Esophagus muscularis mucosa (tissue), 4 donors: Measurements from ENCODE around the gene IGLL1. TPM values are rescaled to one million over a fixed set of nuclear protein-coding genes. Genes with fewer than 3 reads are reported as not detected.
"Not testable (repeated sequence)": the region's sequence is repeated elsewhere in the genome, so short reads cannot be mapped to it uniquely, and the experiment has no call there.

Experiments
- DNase-seq: peaks from one replicate; pipeline ENCODE4 v3.0.0-alpha.2; 2017; ENCODE audit errors: extremely low spot score
- H3K27ac ChIP-seq, 4 donors: fragments of 200-600 bp; sonication (generic); replicated peaks in 1 of 4; 1 replicate in 3 of 4; 2 replicates in 1 of 4; pipeline ENCODE4 v1.5.1; 2016 to 2019; ENCODE audit warnings: mild to moderate bottlenecking in 1 of 4
- H3K27me3 ChIP-seq, 4 donors: fragments of 200-600 bp; sonication (generic); one replicate each; pipeline versions ENCODE4 v1.5.1 to v1.6.0; 2016 to 2019
- H3K36me3 ChIP-seq, 4 donors: fragments of 200-600 bp; sonication (generic); one replicate each; pipeline ENCODE4 v1.5.1; 2016 to 2019
- H3K4me1 ChIP-seq, 4 donors: fragments of 200-600 bp; sonication (generic); one replicate each; pipeline ENCODE4 v1.5.1; 2016 to 2019
- H3K4me3 ChIP-seq, 4 donors: fragments of 200-600 bp; sonication (generic); 1 replicate in 2 of 4; 2 replicates in 2 of 4; pipeline ENCODE4 v1.5.1; 2016 to 2019; ENCODE audit warnings: mild to moderate bottlenecking in 4 of 4, moderate library complexity in 1 of 4
- H3K9me3 ChIP-seq, 4 donors: fragments of 200-600 bp; sonication (generic); 1 replicate in 3 of 4; 2 replicates in 1 of 4; pipeline ENCODE4 v1.5.1; 2016 to 2019
- EP300 ChIP-seq: sonication (generic); formaldehyde crosslinking; IDR thresholded peaks from one replicate; pipeline ENCODE4 v1.6.1; 2017; ENCODE audit warnings: antibody characterized with exemption
- POLR2A ChIP-seq: fragments of 450-650 bp; IDR thresholded peaks from one replicate; pipeline ENCODE4 v1.6.1; 2017; ENCODE audit warnings: antibody characterized with exemption, moderate library complexity, mild to moderate bottlenecking, low read depth
- POLR2AphosphoS5 ChIP-seq, 2 donors: sonication (generic); formaldehyde crosslinking; IDR thresholded peaks; one replicate each; pipeline ENCODE4 v1.6.1; 2017; ENCODE audit warnings: antibody characterized with exemption in 2 of 2
- WGBS: methylation state at CpG from one replicate; pipeline ENCODE4 v1.1.5; 2018; 5-methylcytosine and 5-hydroxymethylcytosine counted together
- intact Hi-C: fragments of 100-400 bp; cut with DNase I; formaldehyde crosslinking; loops from one replicate; pipeline ENCODE4 v1.15.1; 2023
- total RNA-seq, 4 donors: library from RNA; depleted of rRNA; stranded (reverse); fragments of >200 nt; gene quantifications; one replicate each; pipeline versions ENCODE4 v1.1.0 to v1.2.1, GENCODE V29; 2016
- TF ChIP-seq, protein P1 (sequence below), 3 experiments: fragments of 200-600 bp in 2 of 3; fragments of 450-650 bp in 1 of 3; sonication (generic) in 2 of 3; IDR thresholded peaks; one replicate each; pipeline ENCODE4 v1.5.1; 2017 to 2019; ENCODE audit warnings: antibody characterized with exemption in 3 of 3, mild to moderate bottlenecking in 2 of 3, moderate library complexity in 1 of 3

IGLL1 gene
- total RNA-seq, 4 donors from 2014 or later, result not detected

GRCh38 chr22:23606204-23607131 lies 26.4 kb upstream of the IGLL1 start:
- intact Hi-C loops, result no loop called here
- no peaks in the 10 kb centered on the region for H3K4me1 ChIP-seq
- WGBS, result 94% methylated on average over 13 of the region's 20 CpGs
- H3K36me3 ChIP-seq, result no peaks in the 10 kb centered on the region
- no peak for DNase-seq
- H3K9me3 ChIP-seq, result no peaks in the 10 kb centered on the region
- H3K4me3 ChIP-seq, result no peak overlapping the region
- H3K27ac ChIP-seq, result no peak overlapping the region
- peaks cover 0 to 11% (median 0%) of the 10 kb centered on the region in 4 donors for H3K27me3 ChIP-seq
- TF ChIP-seq, protein P1, sequence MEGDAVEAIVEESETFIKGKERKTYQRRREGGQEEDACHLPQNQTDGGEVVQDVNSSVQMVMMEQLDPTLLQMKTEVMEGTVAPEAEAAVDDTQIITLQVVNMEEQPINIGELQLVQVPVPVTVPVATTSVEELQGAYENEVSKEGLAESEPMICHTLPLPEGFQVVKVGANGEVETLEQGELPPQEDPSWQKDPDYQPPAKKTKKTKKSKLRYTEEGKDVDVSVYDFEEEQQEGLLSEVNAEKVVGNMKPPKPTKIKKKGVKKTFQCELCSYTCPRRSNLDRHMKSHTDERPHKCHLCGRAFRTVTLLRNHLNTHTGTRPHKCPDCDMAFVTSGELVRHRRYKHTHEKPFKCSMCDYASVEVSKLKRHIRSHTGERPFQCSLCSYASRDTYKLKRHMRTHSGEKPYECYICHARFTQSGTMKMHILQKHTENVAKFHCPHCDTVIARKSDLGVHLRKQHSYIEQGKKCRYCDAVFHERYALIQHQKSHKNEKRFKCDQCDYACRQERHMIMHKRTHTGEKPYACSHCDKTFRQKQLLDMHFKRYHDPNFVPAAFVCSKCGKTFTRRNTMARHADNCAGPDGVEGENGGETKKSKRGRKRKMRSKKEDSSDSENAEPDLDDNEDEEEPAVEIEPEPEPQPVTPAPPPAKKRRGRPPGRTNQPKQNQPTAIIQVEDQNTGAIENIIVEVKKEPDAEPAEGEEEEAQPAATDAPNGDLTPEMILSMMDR (IDR thresholded peaks at IDR 0.05), result no peak
- no peak for TF ChIP-seq POLR2AphosphoS5 (IDR thresholded peaks at IDR 0.05)

GRCh38 chr22:23604939-23605712 lies 25.0 kb upstream of the IGLL1 start:
- Histone ChIP-seq H3K9me3 (no peaks in the 10 kb centered on the region), H3K4me1 (no peaks in the 10 kb centered on the region), H3K4me3 (no peak overlapping the region), H3K36me3 (no peaks in the 10 kb centered on the region), H3K27me3 (peaks cover 0 to 11% (median 0%) of the 10 kb centered on the region in 4 donors), H3K27ac (no peak overlapping the region)
- intact Hi-C loops, result no loop called here
- no peak for DNase-seq
- WGBS, result 74% methylated on average over 5 of the region's 8 CpGs
- TF ChIP-seq EP300 (no peak), POLR2A (no peak), POLR2AphosphoS5 (IDR thresholded peaks at IDR 0.05) (no peak)
- TF ChIP-seq, protein P1 (IDR thresholded peaks at IDR 0.05), result no peak

DNA sequence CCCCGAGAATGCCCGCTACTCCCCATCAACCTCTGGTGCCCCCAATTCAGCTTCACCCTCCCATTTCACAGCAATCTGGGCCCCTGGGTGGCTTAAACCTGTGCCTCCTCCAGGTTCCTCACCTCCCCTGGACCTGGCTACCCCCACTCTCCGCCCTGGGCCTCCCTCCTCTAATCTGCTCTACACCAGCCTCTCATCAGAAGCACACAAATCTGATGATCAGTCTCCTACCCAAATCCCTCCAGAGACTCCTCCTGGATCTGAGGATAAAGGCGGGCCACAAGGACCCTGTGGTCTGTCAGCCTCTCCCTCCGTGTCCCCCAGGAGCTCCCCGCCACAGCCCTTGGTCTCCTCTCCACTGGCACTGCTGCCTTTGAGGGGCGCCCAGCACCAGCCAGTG lies 23.2 kb upstream of the IGLL1 start:
- 93% methylated on average over 7 of the region's 7 CpGs for WGBS
- Histone ChIP-seq H3K27me3 (peaks cover 0 to 11% (median 0%) of the 10 kb centered on the region in 4 donors), H3K4me1 (no peaks in the 10 kb centered on the region), H3K27ac (no peak overlapping the region), H3K4me3 (no peak overlapping the region), H3K36me3 (no peaks in the 10 kb centered on the region), H3K9me3 (no peaks in the 10 kb centered on the region)
- intact Hi-C loops, result no loop called here
- no peak for DNase-seq
- TF ChIP-seq EP300, result no peak
- TF ChIP-seq, protein P1 (IDR thresholded peaks at IDR 0.05), result no peak
- no peak for TF ChIP-seq POLR2AphosphoS5 (IDR thresholded peaks at IDR 0.05)
- TF ChIP-seq POLR2A, result no peak

GRCh38 chr22:23598805-23599518 lies 18.9 kb upstream of the IGLL1 start:
- Histone ChIP-seq H3K4me1 (no peaks in the 10 kb centered on the region), H3K27ac (no peak overlapping the region), H3K4me3 (no peak overlapping the region), H3K27me3 (peaks cover 0 to under 1% (median 0%) of the 10 kb centered on the region in 4 donors), H3K36me3 (no peaks in the 10 kb centered on the region), H3K9me3 (no peaks in the 10 kb centered on the region)
- TF ChIP-seq, protein P1 (IDR thresholded peaks at IDR 0.05), result no peak
- TF ChIP-seq POLR2AphosphoS5 (IDR thresholded peaks at IDR 0.05), result no peak
- no peak for DNase-seq
- 90% methylated on average over 8 of the region's 9 CpGs for WGBS
- intact Hi-C loops, result no loop called here

DNA sequence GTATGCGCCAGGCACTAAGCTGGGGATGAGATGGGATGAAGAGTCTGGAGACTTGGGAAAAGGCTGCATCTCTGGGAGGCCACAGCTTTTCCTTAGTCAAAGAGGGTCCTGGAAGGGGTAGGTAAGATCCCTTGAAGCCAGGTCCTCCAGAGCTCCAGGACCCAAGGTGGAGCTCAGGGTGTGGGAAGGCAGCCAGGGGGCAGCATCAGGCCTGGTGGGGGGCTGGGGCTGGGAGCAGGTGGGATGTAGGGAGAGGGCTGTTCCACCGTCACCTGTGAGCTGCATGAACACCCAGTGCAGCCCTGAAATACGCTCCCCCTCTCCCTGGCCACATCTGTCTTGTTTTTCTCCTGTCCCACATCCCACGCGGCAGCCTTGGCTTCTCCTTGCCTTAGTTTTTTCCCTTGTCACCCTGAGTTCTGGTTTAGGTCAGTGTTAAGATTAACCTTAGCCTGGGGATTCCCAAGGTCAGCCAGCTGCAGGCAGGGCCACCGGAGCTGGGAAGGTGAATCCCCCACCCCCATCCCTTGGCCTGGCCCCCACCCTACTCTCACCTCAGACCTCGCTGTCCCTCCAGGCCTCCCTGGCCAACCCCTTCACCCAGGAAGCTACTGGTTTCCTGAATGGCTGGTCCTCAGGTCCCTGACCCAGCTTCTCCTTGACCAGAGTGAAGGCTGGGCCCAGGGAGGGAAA lies 17.6 kb upstream of the IGLL1 start:
- H3K9me3 ChIP-seq, intact Hi-C loops, H3K27ac ChIP-seq, H3K4me3 ChIP-seq, H3K27me3 ChIP-seq, DNase-seq, H3K36me3 ChIP-seq, H3K4me1 ChIP-seq: not testable (repeated sequence)
- WGBS, result 100% methylated on average over 1 of the region's 7 CpGs

DNA sequence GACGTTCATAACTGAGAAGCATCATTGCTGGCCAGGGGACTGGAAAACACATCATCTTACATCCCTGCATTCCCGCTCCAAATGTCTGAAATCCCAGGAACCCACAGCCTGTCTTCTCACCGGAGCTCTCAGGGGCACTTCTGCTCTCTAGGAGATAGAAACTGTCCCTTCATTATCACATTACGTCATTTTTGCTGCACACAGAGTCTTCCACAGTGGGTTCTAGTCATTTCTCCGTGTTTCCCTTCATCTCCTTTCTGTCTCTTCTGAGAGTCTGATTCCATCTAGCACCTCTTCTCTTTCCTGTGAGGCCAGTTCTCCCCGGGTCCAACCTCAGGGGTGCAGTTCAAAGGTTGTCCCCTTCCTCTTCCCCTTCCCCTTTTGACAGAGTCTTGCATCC lies 15.8 kb upstream of the IGLL1 start:
- H3K4me1 ChIP-seq, H3K36me3 ChIP-seq, H3K9me3 ChIP-seq, intact Hi-C loops, H3K4me3 ChIP-seq, H3K27ac ChIP-seq, DNase-seq, H3K27me3 ChIP-seq: not testable (repeated sequence)
- WGBS, result 56% methylated on average over 6 of the region's 6 CpGs
